ENCODE measurements around the gene CBLB. TPM values are rescaled to one million over a fixed set of nuclear protein-coding genes. Genes with fewer than 3 reads are reported as not detected.

CBLB gene
- total and polyA plus RNA-seq, 2 experiments from 2014 or later, result 20.5 to 47.7 TPM

- Histone ChIP-seq H3K36me3 (ENCODE audit: insufficient read depth) (no peaks in the 10 kb centered on the region), H3K4me3 (no peak overlapping the region), H3F3A (replicated peaks; ENCODE audit: low read depth) (no peaks in the 10 kb centered on the region), H3K27me3 (ENCODE audit: insufficient read depth) (no peaks in the 10 kb centered on the region), H2AFZ (no peak overlapping the region), H3K27ac (ENCODE audit: low read depth) (no peak overlapping the region), H3K9me2 (ENCODE audit: insufficient read depth) (no peaks in the 10 kb centered on the region), H4K20me1 (replicated peaks; ENCODE audit: insufficient read depth) (no peaks in the 10 kb centered on the region), H3K79me2 (replicated peaks; ENCODE audit: insufficient read depth) (no peaks in the 10 kb centered on the region), H3K4me2 (no peak overlapping the region), H3K4me1 (ENCODE audit: insufficient read depth) (0 out of 2 replicates have a peak, but pooled peaks cover 8% of the 10 kb centered on the region)
- DNase-seq (ENCODE audit: low spot score) (no peak), ATAC-seq (no peak)
- Mint-ChIP-seq H3K27me3 (ENCODE audit: insufficient read depth, low read depth, poor library complexity) (peaks cover 2% of the 10 kb centered on the region), H3K4me3 (no peak overlapping the region), H3K4me1 (peaks cover 18% of the 10 kb centered on the region), H3K36me3 (ENCODE audit: low read depth) (no peaks in the 10 kb centered on the region), H3K9me3 (no peaks in the 10 kb centered on the region), H3K27ac (no peak overlapping the region)
- no peak for TF ChIP-seq EZH2 (IDR thresholded peaks at IDR 0.05; ENCODE audit: low read depth, unreplicated experiment)
- TF ChIP-seq, protein P1, sequence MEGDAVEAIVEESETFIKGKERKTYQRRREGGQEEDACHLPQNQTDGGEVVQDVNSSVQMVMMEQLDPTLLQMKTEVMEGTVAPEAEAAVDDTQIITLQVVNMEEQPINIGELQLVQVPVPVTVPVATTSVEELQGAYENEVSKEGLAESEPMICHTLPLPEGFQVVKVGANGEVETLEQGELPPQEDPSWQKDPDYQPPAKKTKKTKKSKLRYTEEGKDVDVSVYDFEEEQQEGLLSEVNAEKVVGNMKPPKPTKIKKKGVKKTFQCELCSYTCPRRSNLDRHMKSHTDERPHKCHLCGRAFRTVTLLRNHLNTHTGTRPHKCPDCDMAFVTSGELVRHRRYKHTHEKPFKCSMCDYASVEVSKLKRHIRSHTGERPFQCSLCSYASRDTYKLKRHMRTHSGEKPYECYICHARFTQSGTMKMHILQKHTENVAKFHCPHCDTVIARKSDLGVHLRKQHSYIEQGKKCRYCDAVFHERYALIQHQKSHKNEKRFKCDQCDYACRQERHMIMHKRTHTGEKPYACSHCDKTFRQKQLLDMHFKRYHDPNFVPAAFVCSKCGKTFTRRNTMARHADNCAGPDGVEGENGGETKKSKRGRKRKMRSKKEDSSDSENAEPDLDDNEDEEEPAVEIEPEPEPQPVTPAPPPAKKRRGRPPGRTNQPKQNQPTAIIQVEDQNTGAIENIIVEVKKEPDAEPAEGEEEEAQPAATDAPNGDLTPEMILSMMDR (conservative IDR thresholded peaks at IDR 0.05; ENCODE audit: low read depth in 2 of 2), result no peak
- TF ChIP-seq, protein P2, sequence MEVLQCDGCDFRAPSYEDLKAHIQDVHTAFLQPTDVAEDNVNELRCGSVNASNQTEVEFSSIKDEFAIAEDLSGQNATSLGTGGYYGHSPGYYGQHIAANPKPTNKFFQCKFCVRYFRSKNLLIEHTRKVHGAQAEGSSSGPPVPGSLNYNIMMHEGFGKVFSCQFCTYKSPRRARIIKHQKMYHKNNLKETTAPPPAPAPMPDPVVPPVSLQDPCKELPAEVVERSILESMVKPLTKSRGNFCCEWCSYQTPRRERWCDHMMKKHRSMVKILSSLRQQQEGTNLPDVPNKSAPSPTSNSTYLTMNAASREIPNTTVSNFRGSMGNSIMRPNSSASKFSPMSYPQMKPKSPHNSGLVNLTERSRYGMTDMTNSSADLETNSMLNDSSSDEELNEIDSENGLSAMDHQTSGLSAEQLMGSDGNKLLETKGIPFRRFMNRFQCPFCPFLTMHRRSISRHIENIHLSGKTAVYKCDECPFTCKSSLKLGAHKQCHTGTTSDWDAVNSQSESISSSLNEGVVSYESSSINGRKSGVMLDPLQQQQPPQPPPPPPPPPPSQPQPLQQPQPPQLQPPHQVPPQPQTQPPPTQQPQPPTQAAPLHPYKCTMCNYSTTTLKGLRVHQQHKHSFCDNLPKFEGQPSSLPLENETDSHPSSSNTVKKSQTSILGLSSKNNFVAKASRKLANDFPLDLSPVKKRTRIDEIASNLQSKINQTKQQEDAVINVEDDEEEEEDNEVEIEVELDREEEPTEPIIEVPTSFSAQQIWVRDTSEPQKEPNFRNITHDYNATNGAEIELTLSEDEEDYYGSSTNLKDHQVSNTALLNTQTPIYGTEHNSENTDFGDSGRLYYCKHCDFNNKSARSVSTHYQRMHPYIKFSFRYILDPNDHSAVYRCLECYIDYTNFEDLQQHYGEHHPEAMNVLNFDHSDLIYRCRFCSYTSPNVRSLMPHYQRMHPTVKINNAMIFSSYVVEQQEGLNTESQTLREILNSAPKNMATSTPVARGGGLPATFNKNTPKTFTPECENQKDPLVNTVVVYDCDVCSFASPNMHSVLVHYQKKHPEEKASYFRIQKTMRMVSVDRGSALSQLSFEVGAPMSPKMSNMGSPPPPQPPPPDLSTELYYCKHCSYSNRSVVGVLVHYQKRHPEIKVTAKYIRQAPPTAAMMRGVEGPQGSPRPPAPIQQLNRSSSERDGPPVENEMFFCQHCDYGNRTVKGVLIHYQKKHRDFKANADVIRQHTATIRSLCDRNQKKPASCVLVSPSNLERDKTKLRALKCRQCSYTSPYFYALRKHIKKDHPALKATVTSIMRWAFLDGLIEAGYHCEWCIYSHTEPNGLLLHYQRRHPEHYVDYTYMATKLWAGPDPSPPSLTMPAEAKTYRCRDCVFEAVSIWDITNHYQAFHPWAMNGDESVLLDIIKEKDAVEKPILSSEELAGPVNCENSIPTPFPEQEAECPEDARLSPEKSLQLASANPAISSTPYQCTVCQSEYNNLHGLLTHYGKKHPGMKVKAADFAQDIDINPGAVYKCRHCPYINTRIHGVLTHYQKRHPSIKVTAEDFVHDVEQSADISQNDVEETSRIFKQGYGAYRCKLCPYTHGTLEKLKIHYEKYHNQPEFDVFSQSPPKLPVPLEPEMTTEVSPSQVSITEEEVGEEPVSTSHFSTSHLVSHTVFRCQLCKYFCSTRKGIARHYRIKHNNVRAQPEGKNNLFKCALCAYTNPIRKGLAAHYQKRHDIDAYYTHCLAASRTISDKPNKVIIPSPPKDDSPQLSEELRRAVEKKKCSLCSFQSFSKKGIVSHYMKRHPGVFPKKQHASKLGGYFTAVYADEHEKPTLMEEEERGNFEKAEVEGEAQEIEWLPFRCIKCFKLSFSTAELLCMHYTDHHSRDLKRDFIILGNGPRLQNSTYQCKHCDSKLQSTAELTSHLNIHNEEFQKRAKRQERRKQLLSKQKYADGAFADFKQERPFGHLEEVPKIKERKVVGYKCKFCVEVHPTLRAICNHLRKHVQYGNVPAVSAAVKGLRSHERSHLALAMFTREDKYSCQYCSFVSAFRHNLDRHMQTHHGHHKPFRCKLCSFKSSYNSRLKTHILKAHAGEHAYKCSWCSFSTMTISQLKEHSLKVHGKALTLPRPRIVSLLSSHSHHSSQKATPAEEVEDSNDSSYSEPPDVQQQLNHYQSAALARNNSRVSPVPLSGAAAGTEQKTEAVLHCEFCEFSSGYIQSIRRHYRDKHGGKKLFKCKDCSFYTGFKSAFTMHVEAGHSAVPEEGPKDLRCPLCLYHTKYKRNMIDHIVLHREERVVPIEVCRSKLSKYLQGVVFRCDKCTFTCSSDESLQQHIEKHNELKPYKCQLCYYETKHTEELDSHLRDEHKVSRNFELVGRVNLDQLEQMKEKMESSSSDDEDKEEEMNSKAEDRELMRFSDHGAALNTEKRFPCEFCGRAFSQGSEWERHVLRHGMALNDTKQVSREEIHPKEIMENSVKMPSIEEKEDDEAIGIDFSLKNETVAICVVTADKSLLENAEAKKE (CRISPR knock-in tag; IDR thresholded peaks at IDR 0.05), result no peak
- TF ChIP-seq ZNF114 (CRISPR knock-in tag; IDR thresholded peaks at IDR 0.05), result no peak
- no peak for TF ChIP-seq ETS1 (IDR thresholded peaks at IDR 0.05)
- no peak for TF ChIP-seq EZH2phosphoT487 (IDR thresholded peaks at IDR 0.05; ENCODE audit: unreplicated experiment)
- TF ChIP-seq JUNB (IDR thresholded peaks at IDR 0.05; ENCODE audit: unreplicated experiment), result no peak
- no peak for TF ChIP-seq NANOG (IDR thresholded peaks at IDR 0.05; ENCODE audit: borderline replicate concordance)
- TF ChIP-seq, protein P3, sequence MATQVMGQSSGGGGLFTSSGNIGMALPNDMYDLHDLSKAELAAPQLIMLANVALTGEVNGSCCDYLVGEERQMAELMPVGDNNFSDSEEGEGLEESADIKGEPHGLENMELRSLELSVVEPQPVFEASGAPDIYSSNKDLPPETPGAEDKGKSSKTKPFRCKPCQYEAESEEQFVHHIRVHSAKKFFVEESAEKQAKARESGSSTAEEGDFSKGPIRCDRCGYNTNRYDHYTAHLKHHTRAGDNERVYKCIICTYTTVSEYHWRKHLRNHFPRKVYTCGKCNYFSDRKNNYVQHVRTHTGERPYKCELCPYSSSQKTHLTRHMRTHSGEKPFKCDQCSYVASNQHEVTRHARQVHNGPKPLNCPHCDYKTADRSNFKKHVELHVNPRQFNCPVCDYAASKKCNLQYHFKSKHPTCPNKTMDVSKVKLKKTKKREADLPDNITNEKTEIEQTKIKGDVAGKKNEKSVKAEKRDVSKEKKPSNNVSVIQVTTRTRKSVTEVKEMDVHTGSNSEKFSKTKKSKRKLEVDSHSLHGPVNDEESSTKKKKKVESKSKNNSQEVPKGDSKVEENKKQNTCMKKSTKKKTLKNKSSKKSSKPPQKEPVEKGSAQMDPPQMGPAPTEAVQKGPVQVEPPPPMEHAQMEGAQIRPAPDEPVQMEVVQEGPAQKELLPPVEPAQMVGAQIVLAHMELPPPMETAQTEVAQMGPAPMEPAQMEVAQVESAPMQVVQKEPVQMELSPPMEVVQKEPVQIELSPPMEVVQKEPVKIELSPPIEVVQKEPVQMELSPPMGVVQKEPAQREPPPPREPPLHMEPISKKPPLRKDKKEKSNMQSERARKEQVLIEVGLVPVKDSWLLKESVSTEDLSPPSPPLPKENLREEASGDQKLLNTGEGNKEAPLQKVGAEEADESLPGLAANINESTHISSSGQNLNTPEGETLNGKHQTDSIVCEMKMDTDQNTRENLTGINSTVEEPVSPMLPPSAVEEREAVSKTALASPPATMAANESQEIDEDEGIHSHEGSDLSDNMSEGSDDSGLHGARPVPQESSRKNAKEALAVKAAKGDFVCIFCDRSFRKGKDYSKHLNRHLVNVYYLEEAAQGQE (IDR thresholded peaks at IDR 0.05; ENCODE audit: unreplicated experiment), result no peak
These were observed 254.4 kb downstream of the CBLB start for GRCh38 chr3:105614288-105615030.

All from GM23338 (cell line).